SK-N-SH (cell line): ENCODE measurements around the gene FSIP1. TPM values are rescaled to one million over a fixed set of nuclear protein-coding genes. Genes with fewer than 3 reads are reported as not detected.

ENCODE experiments used
- CTCF ChIA-PET: fragments of 300-600, 350-600 bp; formaldehyde crosslinking; extraction: SDS; loops from one replicate; lab custom pipeline; 2021; lab: Yijun Ruan, JAX
- POLR2A ChIA-PET: fragments of 350-600 bp; sonication (Branson Sonifier 250); formaldehyde crosslinking; extraction: SDS; loops from one replicate; lab custom pipeline; 2020; ENCODE audit warnings: antibody characterized with exemption, inconsistent platforms; lab: Yijun Ruan, JAX
- DNase-seq: peaks from one replicate; pipeline ENCODE4 v3.0.0; 2012
- H2AFZ ChIP-seq: fragments of 200-600 bp; sonication (generic); 2 replicates; pipeline ENCODE4 v1.8.1; 2016; ENCODE audit warnings: antibody characterized with exemption, mild to moderate bottlenecking, low read depth
- H3F3A ChIP-seq: fragments of 200-600 bp; sonication (generic); replicated peaks from 2 replicates; pipeline ENCODE3; 2016; ENCODE audit warnings: antibody characterized with exemption, mild to moderate bottlenecking; ENCODE audit not compliant: insufficient read depth
- H3K27ac ChIP-seq, 2 experiments: fragments of 200-500 bp in 1 of 2; fragments of 200-600 bp in 1 of 2; sonication (Bioruptor generic) in 1 of 2; sonication (generic), shearing (Covaris generic) in 1 of 2; 2 replicates each; pipeline versions ENCODE4 v1.5.1 to v1.6.1; 2014 to 2016; ENCODE audit warnings: low read depth in 2 of 2, inconsistent platforms in 1 of 2, low read length in 1 of 2, mild to moderate bottlenecking in 1 of 2, mixed read lengths in 1 of 2
- H3K27me3 ChIP-seq: fragments of 200-600 bp; sonication (generic), shearing (Covaris generic); 2 replicates; pipeline ENCODE4 v1.6.1; 2016; ENCODE audit warnings: mixed run types; ENCODE audit not compliant: insufficient read depth
- H3K36me3 ChIP-seq, 2 experiments: fragments of 200-500 bp in 1 of 2; fragments of 200-600 bp in 1 of 2; sonication (Bioruptor generic) in 1 of 2; sonication (generic) in 1 of 2; replicated peaks in 1 of 2; 2 replicates each; pipeline versions ENCODE3 to v1.5.1; 2014 to 2016; ENCODE audit warnings: low read length in 1 of 2, mild to moderate bottlenecking in 1 of 2; ENCODE audit not compliant: insufficient read depth in 2 of 2, control insufficient read depth in 1 of 2
- H3K4me1 ChIP-seq, 2 experiments: fragments of 200-500 bp in 1 of 2; fragments of 200-600 bp in 1 of 2; sonication (Bioruptor generic) in 1 of 2; sonication (generic), shearing (Covaris generic) in 1 of 2; 2 replicates each; pipeline versions ENCODE4 v1.5.1 to v1.6.1; 2014 to 2016; ENCODE audit warnings: low read depth in 1 of 2, low read length in 1 of 2, mixed run types in 1 of 2; ENCODE audit not compliant: insufficient read depth in 2 of 2, control insufficient read depth in 1 of 2
- H3K4me2 ChIP-seq: fragments of 200-600 bp; sonication (generic), shearing (Covaris generic); 2 replicates; pipeline ENCODE4 v1.6.1; 2017; ENCODE audit warnings: mixed run types
- H3K4me3 ChIP-seq, 2 experiments: fragments of 200-500 bp in 1 of 2; fragments of 200-600 bp in 1 of 2; sonication (Bioruptor generic) in 1 of 2; sonication (generic), shearing (Covaris generic) in 1 of 2; 2 replicates each; pipeline versions ENCODE4 v1.5.1 to v1.8.1; 2014 to 2016; ENCODE audit warnings: low read depth in 2 of 2, inconsistent platforms in 1 of 2, low read length in 1 of 2, mild to moderate bottlenecking in 1 of 2, mixed read lengths in 1 of 2, moderate library complexity in 1 of 2
- H3K79me2 ChIP-seq: fragments of 200-600 bp; sonication (generic); 2 replicates; pipeline ENCODE4 v1.8.1; 2017; ENCODE audit warnings: mild to moderate bottlenecking; ENCODE audit not compliant: insufficient read depth
- H3K9ac ChIP-seq: fragments of 200-600 bp; sonication (generic); 2 replicates; pipeline ENCODE4 v1.6.1; 2017; ENCODE audit warnings: mixed run types
- H3K9me2 ChIP-seq: fragments of 200-600 bp; sonication (generic); 2 replicates; pipeline ENCODE4 v1.6.1; 2017; ENCODE audit warnings: mixed run types
- H3K9me3 ChIP-seq: fragments of 200-600 bp; sonication (generic); 2 replicates; pipeline ENCODE4 v1.6.1; 2017; ENCODE audit warnings: mixed run types, mild to moderate bottlenecking, moderate library complexity
- H4K20me1 ChIP-seq: fragments of 200-600 bp; sonication (generic); 2 replicates; pipeline ENCODE4 v1.6.1; 2017; ENCODE audit warnings: mild to moderate bottlenecking, mixed run types; ENCODE audit not compliant: insufficient read depth
- ELF1 ChIP-seq: IDR thresholded peaks from 2 replicates; pipeline ENCODE4 v1.4.0; 2012
- EP300 ChIP-seq, 2 experiments: IDR thresholded peaks; 2 replicates each; pipeline versions ENCODE4 v1.4.0 to v1.6.1; 2012; ENCODE audit warnings: borderline replicate concordance in 1 of 2, low read depth in 1 of 2, low read length in 1 of 2
- EZH2phosphoT487 ChIP-seq: fragments of 200-600 bp; sonication (generic); IDR thresholded peaks from 2 replicates; pipeline ENCODE4 v1.6.1; 2017; ENCODE audit warnings: low read depth, mixed run types, mild to moderate bottlenecking, antibody characterized with exemption, moderate library complexity, borderline replicate concordance
- FOXM1 ChIP-seq: IDR thresholded peaks from 2 replicates; pipeline ENCODE4 v1.4.0; 2012; ENCODE audit warnings: low read depth, mild to moderate bottlenecking
- GABPA ChIP-seq: IDR thresholded peaks from 2 replicates; pipeline ENCODE4 v1.4.0; 2012; ENCODE audit warnings: low read depth, mild to moderate bottlenecking
- GATA2 ChIP-seq: sonication (generic); formaldehyde crosslinking; IDR thresholded peaks from 2 replicates; pipeline ENCODE4 v1.5.0; 2020; ENCODE audit warnings: mild to moderate bottlenecking, missing genetic modification reagents
- MEF2A ChIP-seq: IDR thresholded peaks from 2 replicates; pipeline ENCODE4 v1.4.0; 2012; ENCODE audit warnings: low read depth, borderline replicate concordance
- MXI1 ChIP-seq: IDR thresholded peaks from 2 replicates; pipeline ENCODE4 v1.6.1; 2012; ENCODE audit warnings: mild to moderate bottlenecking, low read depth, low read length, improper control_type of control experiment
- NFIC ChIP-seq: IDR thresholded peaks from 2 replicates; pipeline ENCODE4 v1.4.0; 2012; ENCODE audit warnings: borderline replicate concordance
- NRF1 ChIP-seq: IDR thresholded peaks from 2 replicates; pipeline ENCODE4 v1.6.1; 2012; ENCODE audit warnings: low read depth, mild to moderate bottlenecking, low read length
- RFX5 ChIP-seq: IDR thresholded peaks from 2 replicates; pipeline ENCODE4 v1.6.1; 2012; ENCODE audit warnings: mild to moderate bottlenecking, improper control_type of control experiment, low read length
- RXRA ChIP-seq: IDR thresholded peaks from 2 replicates; pipeline ENCODE4 v1.4.0; 2012; ENCODE audit warnings: low read depth, mild to moderate bottlenecking, borderline replicate concordance
- SIN3A ChIP-seq: IDR thresholded peaks from 2 replicates; pipeline ENCODE4 v1.6.1; 2012; ENCODE audit warnings: low read depth, mild to moderate bottlenecking, low read length, moderate library complexity, borderline replicate concordance
- SMC3 ChIP-seq: IDR thresholded peaks from 2 replicates; pipeline ENCODE4 v1.6.1; 2012; ENCODE audit warnings: low read depth, low read length, improper control_type of control experiment
- TAF1 ChIP-seq: IDR thresholded peaks from 2 replicates; pipeline ENCODE4 v1.6.1; 2012; ENCODE audit warnings: low read depth, mild to moderate bottlenecking, low read length, moderate library complexity, borderline replicate concordance
- TEAD4 ChIP-seq: IDR thresholded peaks from 2 replicates; pipeline ENCODE4 v1.4.0; 2012; ENCODE audit warnings: mild to moderate bottlenecking, borderline replicate concordance; ENCODE audit not compliant: insufficient read depth
- YY1 ChIP-seq: IDR thresholded peaks from 2 replicates; pipeline ENCODE4 v1.4.0; 2012; ENCODE audit warnings: low read depth, mild to moderate bottlenecking
- WGBS: methylation state at CpG from one replicate; pipeline ENCODE4 v1.1.6; 2017; ENCODE audit warnings: low lambda C conversion rate; 5-methylcytosine and 5-hydroxymethylcytosine counted together
- polyA plus RNA-seq, 3 experiments: library from polyadenylated mRNA; depleted of rRNA; stranded (reverse); fragments of >200 nt; gene quantifications; 2 replicates each; pipeline ENCODE4 v1.2.3, GENCODE V29; 2012
- TF ChIP-seq, protein P1 (sequence below): IDR thresholded peaks from 2 replicates; pipeline ENCODE4 v1.6.1; 2012; ENCODE audit warnings: mild to moderate bottlenecking, low read depth, low read length, moderate library complexity
- TF ChIP-seq, protein P2 (sequence below): IDR thresholded peaks from 2 replicates; pipeline ENCODE4 v1.4.0; 2012; ENCODE audit warnings: low read depth
- TF ChIP-seq, protein P3 (sequence below): fragments of 200-600 bp; sonication (generic); IDR thresholded peaks from 2 replicates; pipeline ENCODE4 v1.6.1; 2017; ENCODE audit warnings: antibody characterized with exemption, mild to moderate bottlenecking, moderate library complexity

The FSIP1 gene
- polyA plus RNA-seq, 1 of the 3 experiments (the other 2 are of a cell fraction): 0.43 TPM

DNA sequence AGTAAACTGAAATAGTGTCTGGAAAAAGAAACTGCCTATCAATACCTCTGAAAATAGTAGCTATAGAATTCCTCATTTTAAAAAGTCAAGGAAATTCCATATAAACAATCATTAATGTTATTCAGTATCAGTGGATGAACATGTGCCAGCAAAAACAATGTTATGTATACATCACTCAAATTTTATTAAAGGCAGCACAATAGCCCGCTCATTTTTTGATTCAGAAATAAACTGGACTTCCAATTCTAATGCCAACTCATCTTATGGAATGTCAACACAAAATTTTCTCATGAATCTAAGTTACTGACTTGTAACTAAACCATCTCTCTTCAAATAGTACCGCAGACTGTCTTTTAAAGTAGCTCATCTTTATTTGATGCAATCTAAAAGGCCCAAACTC, 182.8 kb downstream of the FSIP1 start:
- H3K27me3 ChIP-seq: no peaks in the 10 kb centered on the region
- H3K27ac ChIP-seq: peak overlapping the region in 1 of 2 experiments; percentile 60; a peak in 2 of 4 replicates
- no peak overlapping the region; the same call in 1 of the 2 replicates for H3K9ac ChIP-seq
- no peaks in the 10 kb centered on the region for H3K9me2 ChIP-seq
- peaks cover 26% of the 10 kb centered on the region for H4K20me1 ChIP-seq
- DNase-seq: no peak
- no peaks in the 10 kb centered on the region; a peak in 1 of 4 replicates for H3K4me1 ChIP-seq
- TF ChIP-seq MEF2A (no peak), RFX5 (no peak), ELF1 (no peak), SMC3 (no peak), GABPA (no peak), NFIC (no peak), EP300 (IDR thresholded peaks at IDR 0.05; ENCODE audit: borderline replicate concordance in 1 of 2, low read depth in 1 of 2, low read length in 1 of 2) (no peak), RXRA (no peak), EZH2phosphoT487 (no peak), SIN3A (no peak), FOXM1 (no peak), MXI1 (no peak), TEAD4 (no peak), YY1 (no peak), GATA2 (CRISPR knock-in tag) (no peak), TAF1 (no peak), NRF1 (no peak)
- TF ChIP-seq, protein P1, sequence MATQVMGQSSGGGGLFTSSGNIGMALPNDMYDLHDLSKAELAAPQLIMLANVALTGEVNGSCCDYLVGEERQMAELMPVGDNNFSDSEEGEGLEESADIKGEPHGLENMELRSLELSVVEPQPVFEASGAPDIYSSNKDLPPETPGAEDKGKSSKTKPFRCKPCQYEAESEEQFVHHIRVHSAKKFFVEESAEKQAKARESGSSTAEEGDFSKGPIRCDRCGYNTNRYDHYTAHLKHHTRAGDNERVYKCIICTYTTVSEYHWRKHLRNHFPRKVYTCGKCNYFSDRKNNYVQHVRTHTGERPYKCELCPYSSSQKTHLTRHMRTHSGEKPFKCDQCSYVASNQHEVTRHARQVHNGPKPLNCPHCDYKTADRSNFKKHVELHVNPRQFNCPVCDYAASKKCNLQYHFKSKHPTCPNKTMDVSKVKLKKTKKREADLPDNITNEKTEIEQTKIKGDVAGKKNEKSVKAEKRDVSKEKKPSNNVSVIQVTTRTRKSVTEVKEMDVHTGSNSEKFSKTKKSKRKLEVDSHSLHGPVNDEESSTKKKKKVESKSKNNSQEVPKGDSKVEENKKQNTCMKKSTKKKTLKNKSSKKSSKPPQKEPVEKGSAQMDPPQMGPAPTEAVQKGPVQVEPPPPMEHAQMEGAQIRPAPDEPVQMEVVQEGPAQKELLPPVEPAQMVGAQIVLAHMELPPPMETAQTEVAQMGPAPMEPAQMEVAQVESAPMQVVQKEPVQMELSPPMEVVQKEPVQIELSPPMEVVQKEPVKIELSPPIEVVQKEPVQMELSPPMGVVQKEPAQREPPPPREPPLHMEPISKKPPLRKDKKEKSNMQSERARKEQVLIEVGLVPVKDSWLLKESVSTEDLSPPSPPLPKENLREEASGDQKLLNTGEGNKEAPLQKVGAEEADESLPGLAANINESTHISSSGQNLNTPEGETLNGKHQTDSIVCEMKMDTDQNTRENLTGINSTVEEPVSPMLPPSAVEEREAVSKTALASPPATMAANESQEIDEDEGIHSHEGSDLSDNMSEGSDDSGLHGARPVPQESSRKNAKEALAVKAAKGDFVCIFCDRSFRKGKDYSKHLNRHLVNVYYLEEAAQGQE: no peak
- TF ChIP-seq, protein P2, sequence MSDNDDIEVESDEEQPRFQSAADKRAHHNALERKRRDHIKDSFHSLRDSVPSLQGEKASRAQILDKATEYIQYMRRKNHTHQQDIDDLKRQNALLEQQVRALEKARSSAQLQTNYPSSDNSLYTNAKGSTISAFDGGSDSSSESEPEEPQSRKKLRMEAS: no peak
- TF ChIP-seq, protein P3, sequence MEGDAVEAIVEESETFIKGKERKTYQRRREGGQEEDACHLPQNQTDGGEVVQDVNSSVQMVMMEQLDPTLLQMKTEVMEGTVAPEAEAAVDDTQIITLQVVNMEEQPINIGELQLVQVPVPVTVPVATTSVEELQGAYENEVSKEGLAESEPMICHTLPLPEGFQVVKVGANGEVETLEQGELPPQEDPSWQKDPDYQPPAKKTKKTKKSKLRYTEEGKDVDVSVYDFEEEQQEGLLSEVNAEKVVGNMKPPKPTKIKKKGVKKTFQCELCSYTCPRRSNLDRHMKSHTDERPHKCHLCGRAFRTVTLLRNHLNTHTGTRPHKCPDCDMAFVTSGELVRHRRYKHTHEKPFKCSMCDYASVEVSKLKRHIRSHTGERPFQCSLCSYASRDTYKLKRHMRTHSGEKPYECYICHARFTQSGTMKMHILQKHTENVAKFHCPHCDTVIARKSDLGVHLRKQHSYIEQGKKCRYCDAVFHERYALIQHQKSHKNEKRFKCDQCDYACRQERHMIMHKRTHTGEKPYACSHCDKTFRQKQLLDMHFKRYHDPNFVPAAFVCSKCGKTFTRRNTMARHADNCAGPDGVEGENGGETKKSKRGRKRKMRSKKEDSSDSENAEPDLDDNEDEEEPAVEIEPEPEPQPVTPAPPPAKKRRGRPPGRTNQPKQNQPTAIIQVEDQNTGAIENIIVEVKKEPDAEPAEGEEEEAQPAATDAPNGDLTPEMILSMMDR: no peak
- peaks cover 26 to 27% of the 10 kb centered on the region in 2 experiments for H3K36me3 ChIP-seq
- H3K4me3 ChIP-seq: no peak overlapping the region
- peaks cover 57% of the 10 kb centered on the region for H3F3A ChIP-seq
- no peaks in the 10 kb centered on the region for H3K79me2 ChIP-seq
- H2AFZ ChIP-seq: no peak overlapping the region
- H3K4me2 ChIP-seq: no peak overlapping the region
- H3K9me3 ChIP-seq: no peaks in the 10 kb centered on the region
- ChIA-PET POLR2A (no interaction called here), CTCF (interaction anchor here (1.6 kb wide), 1 partner anchor 20 kb away, joined by 10 read pairs; no protein-coding TSS in a partner anchor)
- 72% methylated on average over 2 of the region's 2 CpGs for WGBS
